Epidermal melanocyte (primary cell): ENCODE results near the gene HHIPL1.

Source experiments
- DNase-seq: peaks from one replicate; pipeline ENCODE4 v3.0.0; 2011; ENCODE audit warnings: low spot score; ENCODE audit not compliant: insufficient read length

The HHIPL1 gene

DNA sequence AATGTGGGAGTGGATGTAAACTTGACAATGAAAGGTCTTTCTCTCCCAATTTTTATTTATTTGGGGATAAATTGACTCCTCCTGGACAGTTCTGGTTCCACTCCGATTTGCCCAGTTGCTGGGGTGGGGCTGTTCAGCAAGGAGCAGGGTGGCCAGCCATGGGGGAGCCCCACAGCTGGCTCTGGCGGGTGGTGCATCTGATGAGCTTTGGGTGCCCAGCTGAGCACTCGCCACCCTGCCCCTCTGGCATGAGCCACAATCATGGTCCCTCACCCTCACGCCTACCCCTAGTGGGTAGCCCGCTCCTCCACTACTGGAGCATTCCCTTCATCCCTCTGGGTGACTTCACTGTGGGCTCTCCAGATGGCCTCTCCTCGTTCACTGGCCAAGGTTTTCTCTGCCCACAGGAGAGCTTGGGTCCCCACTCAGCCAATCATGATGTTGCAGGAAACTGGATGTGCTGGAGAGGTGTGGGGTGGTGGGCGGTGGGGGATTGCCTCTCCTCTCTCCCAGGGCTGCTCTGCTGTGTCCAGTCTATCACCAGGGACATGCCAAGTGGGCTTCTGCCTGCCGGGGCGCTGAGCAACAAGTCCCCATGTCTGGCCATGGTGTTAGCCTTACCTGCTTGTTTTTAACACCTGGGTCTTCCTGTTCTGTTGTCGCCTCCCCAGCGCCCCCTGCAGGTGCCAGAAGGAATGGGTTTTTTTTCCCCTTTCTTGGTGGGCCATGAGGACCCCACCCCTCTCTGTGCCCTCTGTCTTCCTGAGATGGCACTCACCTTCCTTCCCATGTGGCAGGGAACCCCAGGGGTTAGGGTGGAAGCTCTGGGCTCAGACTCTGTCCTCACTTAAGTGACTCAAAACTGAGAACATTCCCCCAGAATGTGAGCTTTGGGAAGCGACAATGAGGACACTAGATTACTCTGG, 42.6 kb downstream of the HHIPL1 start:
- no peak for DNase-seq

DNA sequence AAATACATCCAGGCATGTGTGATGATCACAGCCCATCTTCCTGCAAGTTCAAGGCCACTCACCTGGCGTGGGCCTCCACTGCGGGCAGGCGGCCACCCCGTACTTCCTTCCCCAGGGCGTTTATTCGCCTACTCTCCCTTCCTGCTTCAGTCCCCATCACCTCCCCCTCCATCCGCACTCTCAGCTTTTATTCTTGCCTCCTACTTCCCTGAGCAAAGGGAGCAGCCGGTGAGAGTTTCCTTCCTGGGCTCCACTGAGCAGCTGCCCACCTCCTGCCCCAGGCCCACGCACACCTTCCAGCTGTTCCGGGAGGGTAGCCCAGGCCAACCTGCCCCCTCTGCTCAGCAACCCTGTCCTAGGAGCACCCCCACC, 43.3 kb downstream of the HHIPL1 start:
- DNase-seq: no peak

DNA sequence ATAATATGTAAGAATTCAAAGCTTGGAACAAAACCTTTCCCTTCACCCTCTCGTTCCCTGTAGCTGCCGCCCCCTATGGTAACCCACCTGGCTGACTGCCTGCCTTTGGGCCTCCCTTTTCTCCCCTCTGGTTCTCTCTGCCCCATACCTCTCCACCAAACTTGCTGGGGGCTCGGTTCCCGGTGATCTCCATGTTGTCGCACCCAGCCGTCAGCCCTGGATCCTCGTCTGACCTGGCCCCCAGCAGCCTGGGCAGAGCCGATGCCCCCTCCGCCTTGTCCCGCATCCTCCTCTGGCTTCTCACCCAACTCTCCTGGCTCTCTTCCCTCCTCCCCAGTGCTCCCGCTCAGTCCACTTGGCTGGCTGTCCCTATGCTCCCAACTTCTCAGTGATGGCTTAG, 43.7 kb downstream of the HHIPL1 start:
- no peak for DNase-seq

DNA sequence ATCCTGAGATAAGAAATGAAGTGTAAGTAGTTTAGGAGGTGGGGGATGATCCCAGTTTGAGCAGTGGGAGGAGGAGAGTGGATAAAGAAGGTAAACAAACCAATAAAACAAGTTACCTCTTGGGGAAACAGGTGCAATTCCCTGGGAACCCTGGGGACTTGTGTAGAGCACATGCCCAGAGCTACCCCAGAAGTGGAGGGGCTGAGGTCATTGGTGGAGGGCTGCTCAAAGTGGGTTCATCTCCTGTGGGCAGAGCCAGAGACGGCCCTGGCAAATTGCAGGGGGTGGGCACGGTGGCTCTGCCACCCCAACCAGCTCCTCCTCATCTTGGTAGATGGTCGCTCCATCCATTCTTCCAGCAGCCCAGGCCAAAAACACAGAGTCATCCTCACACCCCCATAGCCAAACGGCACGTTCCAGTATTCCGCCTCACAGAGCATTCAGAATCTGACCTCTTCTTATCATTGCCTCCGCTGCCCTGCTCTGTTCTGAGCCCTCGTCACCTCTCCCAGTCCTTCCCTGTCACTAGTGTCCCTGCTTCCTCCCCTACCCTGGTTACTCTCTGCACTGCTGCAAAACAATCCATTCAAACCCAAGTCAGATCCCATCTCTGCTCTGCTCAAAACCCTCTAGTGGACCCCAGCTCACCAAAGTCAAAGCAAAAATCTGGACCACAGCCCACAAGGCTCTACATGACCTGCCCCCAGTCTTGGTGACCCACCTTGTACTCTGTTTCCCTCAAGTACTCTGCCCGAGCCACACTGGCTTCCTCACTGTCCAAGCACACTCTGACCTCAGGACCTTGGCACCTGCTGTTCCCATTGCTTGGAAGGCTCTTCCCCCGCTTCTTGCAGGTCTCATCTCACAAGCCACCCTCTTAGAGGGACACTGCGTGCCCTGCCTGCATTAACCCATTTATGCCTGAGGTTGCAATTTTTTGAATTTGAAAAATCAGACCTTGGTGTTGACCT, 44.6 kb downstream of the HHIPL1 start:
- DNase-seq: no peak

DNA sequence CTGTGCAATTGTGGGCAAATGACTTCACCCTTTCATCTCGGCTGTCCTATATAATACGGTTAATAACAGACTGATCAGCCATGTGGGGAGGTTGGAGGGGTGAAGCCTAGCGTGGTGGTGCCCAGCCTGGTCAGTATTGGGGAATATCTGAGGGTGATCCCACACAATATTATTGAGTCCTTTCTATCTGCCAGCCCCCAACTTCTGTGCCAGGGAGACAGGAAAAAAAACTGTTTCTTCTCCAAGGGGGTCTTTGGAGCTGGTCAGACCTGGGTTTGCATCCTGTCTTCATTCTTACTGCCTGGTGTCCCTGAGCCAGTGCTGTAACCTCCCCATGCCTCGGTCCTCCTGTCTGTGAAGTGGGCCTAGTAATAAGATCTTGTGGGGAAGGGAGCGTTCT, 45.7 kb downstream of the HHIPL1 start:
- DNase-seq: no peak

DNA sequence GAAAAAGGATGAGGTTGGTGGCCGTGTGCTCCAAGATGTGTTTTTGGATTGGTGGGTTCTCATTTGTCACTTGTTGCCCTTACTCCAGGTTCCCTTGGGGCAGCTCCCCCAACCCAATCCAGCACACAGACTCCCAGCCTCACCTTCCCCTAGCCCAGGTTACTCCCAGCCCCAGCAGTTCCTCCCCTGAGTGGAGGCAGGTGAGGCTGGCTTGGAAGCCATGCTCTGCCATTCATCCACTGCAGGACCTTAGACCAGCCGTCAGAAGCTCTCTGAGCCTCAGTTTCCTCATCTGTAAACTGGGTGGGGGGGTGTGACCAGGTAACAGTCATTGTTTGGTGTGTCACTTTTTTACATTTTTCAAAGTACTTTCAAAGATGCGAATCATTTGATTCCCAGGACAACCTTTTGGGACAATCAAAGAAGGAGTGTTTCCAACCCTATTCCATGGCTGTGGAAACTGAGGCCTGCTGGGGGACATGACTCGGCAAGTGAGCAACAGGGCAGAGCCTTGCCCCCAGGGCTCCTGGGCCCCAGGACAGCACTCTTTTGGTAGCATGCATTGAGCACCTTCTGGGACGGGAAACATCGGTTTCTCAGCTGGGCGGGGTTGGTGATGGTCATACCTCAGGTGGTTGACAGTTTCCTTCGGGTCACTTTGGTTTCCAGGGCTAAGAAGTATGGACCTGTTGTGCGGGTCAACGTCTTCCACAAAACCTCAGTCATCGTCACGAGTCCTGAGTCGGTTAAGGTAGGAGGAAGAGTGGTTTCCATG, 46.4 kb downstream of the HHIPL1 start:
- DNase-seq: no peak

DNA sequence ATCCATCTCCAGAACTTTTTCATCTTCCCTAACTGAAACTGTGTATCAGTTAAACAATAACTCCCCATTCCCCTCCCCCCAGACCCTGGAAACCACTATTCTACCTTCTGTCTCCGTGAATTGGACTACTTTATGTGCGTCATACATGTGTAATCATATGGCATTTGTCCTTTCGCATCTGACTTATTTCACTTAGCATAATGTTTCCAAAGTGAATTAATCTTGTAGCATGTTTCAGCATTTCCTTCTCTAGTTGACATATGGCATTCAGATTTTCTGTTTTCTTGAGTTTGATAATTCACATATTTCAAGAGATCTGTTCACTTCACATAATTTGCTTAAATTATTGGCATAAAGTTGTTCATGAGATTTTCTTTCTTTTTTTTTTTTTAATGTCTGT, 49.0 kb downstream of the HHIPL1 start:
- DNase-seq: no peak

DNA sequence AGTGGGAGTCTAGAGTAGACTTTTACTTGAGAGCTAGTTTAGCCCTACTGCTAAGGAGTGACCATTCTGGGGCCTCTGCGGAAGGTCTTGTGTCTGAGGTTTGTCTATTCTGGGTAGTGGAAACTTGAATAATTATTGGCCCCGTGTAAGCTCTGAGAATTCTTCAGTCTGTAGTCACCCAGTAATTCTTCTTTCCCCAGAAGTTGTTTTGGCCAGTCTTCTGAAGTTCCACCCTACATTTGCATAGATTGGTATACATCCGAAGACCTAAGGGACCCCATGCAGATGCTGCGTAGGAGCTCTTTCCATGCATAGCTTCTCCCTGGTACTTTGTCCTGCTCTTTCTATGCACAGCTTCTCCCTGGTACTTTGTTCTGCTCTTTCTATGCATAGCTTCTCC, 52.0 kb downstream of the HHIPL1 start:
- no peak for DNase-seq

DNA sequence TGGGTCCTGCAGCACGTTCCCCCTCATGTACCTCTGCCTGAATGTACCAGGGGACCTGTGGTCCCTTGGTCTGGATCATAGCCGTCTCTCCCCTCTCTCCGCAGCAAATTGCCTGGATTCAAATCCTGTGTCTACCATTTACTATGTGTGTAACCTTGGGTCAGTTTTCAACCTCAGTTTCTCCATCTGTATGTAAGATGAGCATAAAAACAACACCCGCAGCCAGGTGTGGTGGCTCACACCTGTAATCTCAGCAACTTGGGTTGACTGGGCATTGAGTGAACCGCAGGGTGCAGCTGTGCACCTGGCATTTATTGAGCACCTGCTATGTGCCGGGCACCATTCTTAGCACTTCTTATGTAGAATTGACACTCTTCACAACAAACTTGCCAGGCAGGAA, 53.3 kb downstream of the HHIPL1 start:
- no peak for DNase-seq

DNA sequence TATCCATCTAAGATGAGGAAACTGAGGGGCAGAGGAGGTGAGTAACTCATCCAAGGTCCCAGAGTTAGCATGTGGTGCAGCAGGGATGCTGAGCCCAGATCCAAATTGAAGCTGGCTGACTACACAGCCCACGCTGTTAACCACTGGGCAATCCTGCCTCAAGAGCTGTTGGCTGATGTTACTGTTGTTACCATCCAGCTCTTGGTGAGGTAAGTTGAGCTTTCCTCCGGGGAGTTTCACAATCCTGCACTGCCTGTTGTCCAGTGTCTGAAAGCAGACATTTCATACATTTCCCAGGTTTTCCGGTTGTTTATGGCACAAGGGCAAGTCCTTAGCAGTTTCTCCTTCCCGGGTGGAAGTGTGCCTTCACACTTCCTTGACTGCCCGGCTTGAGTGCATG, 53.7 kb downstream of the HHIPL1 start:
- no peak for DNase-seq

DNA sequence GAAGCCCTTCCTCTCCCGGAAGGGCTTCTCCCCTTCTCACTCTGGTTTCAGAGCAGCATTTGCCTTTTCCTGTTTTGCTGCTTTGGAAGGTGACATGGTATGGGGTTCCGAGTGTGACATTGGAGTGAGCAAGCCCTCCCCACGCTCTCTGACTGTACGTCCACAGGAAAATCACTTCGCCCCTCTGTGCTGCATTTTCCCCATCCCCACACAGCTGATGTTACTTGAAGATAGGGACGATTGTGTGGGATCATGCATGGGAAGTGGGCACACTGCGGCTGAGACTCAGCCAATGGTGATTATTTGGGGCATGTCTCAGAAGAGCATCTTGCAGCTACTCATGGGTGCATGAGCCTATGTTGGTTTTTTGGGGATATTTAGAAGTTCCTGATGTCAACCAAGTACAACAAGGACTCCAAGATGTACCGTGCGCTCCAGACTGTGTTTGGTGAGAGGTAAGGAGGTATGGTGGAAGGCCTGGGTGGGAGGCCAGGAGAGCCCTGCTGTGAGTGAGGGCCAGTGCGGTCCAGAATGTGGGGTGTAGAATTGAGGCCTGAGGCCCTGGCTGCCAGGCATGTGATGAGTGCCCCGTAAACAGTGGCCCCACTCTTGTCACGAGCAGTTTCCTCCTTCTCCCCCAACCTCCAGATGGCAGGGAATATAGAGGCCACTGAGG, 54.3 kb downstream of the HHIPL1 start:
- no peak for DNase-seq

DNA sequence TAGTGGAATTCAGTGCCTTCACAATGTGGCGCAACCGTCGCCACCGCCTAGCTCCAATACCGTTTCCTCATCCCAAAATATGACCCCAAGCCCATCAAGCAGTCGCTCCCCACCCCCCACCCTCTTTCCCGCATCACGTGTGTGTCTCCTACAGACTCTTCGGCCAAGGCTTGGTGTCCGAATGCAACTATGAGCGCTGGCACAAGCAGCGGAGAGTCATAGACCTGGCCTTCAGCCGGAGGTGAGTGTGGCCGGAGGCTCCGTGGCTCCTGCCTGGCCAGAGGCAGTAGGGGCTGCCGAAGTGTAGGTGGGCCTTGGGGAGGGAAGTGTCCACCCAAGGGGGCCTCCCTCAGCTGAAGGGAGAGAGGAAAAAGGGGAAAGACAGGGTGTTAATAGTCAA, 54.9 kb downstream of the HHIPL1 start:
- no peak for DNase-seq

DNA sequence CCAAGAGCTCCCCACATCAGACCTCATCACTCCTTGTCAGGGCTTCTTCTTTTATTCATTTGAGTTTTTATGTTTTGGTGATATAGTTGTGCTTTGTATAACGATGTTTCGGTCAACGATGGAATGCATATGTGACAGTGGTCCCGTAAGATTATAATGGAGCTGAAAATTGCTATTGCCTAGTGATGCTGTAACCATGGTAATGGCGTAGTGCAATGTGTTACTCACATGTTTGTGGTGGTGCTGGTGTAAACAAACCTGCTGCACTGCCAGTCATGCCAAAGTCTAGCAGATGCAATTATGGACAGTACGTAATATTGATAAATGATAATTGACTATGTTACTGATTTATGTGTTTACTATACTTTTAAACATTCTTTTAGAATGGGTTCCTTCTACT, 55.5 kb downstream of the HHIPL1 start:
- DNase-seq: no peak

DNA sequence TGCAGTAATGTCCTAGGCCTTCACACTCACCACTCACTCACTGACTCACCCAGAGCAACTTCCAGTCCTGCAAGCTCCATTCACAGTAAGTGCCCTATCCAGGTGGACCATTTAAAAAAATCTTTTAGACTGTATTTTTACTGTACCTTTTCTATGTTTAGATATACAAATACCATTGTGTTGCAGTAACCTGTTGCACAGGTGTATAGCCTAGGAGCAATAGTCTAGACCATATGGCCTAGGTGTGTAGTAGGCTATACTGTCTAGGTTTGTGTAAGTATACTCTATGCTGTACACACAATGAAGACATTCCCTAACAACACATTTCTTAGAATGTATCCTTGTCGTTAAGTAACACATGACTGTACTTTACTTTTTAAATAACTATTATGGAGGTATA, 56.3 kb downstream of the HHIPL1 start:
- DNase-seq: no peak

DNA sequence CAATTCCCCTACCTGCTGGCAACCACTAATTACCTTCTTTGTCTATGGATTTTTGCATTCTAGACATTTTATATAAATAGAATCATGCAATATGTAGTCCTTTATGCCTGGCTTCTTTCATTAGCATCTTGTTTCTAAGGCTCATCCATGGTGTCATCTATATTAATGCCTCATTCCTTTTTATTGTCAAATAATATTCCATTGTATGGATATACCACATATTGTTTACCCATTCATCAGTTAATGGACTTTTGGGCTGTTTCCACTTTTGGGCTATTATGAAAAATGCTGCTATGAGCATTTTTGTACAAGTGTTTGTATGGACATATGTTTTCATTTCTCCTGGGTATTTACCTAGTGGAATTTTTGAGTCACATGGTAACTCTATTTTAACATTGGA, 57.2 kb downstream of the HHIPL1 start:
- no peak for DNase-seq

DNA sequence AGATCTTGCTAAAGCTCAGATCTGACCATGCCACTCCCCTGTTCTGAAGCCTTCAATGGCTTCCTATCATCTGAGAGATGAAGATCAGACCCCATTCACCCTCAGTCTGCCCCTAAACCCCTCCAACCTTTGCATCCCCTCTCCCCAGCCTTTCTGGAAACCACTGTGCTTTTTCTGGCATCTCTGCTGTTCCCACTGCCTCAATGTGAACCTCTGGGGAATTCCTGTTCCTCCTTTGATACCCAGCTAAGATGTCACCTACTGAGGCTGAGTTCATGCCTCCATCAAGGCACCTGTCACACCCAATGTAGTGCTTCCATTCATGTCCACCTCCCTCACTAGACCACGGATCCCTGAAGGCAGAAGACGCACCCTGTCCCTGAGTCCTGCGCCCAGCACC, 58.5 kb downstream of the HHIPL1 start:
- no peak for DNase-seq

DNA sequence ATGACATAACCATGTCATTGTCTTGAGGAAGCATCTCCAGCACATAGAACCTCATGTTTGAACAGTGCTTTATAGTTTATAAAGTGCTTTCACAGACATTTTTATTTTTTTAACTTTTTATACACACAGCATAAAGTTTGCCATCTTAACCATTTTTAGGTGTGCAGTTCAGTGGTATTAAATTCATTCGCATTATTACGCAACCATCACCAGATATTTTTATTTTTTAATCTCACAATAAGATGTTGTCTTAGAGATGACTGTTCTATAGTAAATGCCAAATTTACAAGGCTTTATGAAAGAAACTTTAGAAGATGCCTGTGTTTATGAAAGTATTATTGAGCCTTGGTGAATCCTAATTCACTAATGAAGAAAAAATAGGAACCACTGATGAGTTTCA, 59.1 kb downstream of the HHIPL1 start:
- no peak for DNase-seq

DNA sequence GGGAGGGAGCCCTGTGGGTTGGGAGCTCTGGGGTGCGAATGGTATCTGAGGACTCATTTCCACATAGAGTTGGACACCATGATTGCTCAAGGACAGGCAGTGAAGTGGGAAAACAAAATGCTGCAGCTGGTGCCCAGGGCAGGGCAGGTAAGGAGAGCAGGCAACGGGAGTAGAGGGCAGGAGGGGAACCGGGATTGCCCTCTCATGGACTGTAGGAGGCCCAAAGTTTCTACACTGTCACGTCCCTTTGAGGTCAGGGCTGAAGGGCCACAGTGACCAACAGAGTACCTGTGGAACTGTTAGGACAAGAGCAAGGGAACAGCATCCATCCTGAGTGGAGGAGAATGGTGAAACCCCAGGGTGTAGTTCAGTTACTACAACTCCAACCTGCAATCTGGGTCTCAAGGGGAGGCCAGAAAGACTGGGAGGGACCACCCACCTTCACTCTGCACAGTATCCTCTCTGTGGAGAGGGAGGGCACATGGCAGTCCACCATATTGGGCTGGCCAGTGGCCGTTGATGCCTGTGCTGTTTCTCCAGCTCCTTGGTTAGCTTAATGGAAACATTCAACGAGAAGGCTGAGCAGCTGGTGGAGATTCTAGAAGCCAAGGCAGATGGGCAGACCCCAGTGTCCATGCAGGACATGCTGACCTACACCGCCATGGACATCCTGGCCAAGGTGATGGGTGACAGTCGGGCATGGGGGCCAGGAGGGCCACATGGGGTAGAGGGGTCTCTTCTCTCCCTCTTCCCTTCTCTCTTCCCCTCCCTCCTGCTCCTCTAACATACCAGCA, 61.4 kb downstream of the HHIPL1 start:
- no peak for DNase-seq

DNA sequence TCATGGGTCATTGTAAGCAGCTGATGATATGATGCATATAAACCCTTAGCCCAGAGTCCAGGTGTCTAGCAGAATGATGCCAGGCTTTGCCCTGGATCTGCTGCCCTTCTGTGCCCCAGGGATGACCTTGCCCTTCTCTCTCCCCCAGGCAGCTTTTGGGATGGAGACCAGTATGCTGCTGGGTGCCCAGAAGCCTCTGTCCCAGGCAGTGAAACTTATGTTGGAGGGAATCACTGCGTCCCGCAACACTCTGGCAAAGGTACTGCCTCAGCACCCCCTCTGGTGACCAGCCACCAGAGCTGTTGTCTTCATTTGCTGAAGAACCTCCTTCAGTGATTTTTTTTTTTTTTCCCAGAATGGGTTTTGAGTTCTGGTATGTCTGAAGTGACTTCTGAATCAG, 62.5 kb downstream of the HHIPL1 start:
- no peak for DNase-seq

DNA sequence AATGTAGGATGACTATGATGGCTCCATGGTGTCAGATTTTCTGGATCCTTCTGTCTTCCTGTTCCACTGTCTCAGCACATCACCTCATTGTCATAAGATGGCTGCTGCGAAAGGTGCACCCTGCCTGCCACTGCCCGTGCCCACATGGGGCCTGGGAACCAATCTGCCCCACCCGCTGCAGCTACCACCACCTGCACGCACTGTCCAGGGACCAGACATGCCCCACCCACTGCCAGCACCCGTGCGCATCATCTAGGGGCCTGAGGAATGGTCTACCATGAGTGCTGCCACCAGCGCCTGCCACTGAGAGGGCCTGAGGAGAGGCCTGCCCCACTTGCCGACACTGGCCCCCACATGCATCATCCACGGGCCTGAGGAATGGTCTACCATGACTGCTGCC, 63.0 kb downstream of the HHIPL1 start:
- DNase-seq: no peak
